Activated B cell treated with CpG ODN at 0.5 μM for 24 hours (primary cell): ENCODE results near the gene DAP. TPM values are rescaled to one million over a fixed set of nuclear protein-coding genes. Genes with fewer than 3 reads are reported as not detected.

Experiments used
- ATAC-seq: fragments of 200-7000 bp; cut with Tn5 transposase; one replicate; pipeline ENCODE4 v1.10.0; 2021; ENCODE audit warnings: low read depth, mild to moderate bottlenecking, moderate library complexity
- CTCF ChIA-PET: fragments of 350-600 bp; sonication (Branson Sonifier 250); formaldehyde crosslinking; loops from one replicate; lab custom pipeline; 2021; ENCODE audit warnings: antibody characterized with exemption; lab: Charles Lee
- POLR2A ChIA-PET: fragments of 350-600 bp; sonication (Branson Sonifier 250); formaldehyde crosslinking; loops from one replicate; lab custom pipeline; 2021; ENCODE audit warnings: antibody characterized with exemption; lab: Charles Lee
- DNase-seq: peaks from one replicate; pipeline ENCODE4 v3.0.0; 2022
- H3K27ac Mint-ChIP-seq: one replicate; pipeline ENCODE4 v1.8.0; 2020; ENCODE audit warnings: mixed read lengths
- H3K27me3 Mint-ChIP-seq: one replicate; pipeline ENCODE4 v1.8.0; 2021; ENCODE audit warnings: mixed read lengths
- H3K36me3 Mint-ChIP-seq: one replicate; pipeline ENCODE4 v1.8.0; 2021; ENCODE audit warnings: low read depth, mixed read lengths
- H3K4me1 Mint-ChIP-seq: one replicate; pipeline ENCODE4 v1.8.0; 2021; ENCODE audit warnings: mixed read lengths
- H3K4me3 Mint-ChIP-seq: one replicate; pipeline ENCODE4 v1.8.0; 2020; ENCODE audit warnings: mild to moderate bottlenecking, mixed read lengths
- H3K9me3 Mint-ChIP-seq: one replicate; pipeline ENCODE4 v1.8.0; 2020; ENCODE audit warnings: mixed read lengths
- intact Hi-C: fragments of 100-400 bp; cut with micrococcal nuclease; formaldehyde crosslinking; loops from one replicate; pipeline ENCODE4 v1.15.1; 2024
- total RNA-seq: library from RNA; stranded (reverse); gene quantifications from 2 replicates; pipeline ENCODE4 v1.2.3, GENCODE V29; 2022
- TF ChIP-seq, protein P1 (sequence below): fragments of 200-600 bp; IDR thresholded peaks from one replicate; pipeline ENCODE4 v1.8.0; 2022; ENCODE audit warnings: antibody characterized with exemption, mild to moderate bottlenecking

DAP gene
- total RNA-seq, 1 donor from 2014 or later: 51.3 TPM

DNA sequence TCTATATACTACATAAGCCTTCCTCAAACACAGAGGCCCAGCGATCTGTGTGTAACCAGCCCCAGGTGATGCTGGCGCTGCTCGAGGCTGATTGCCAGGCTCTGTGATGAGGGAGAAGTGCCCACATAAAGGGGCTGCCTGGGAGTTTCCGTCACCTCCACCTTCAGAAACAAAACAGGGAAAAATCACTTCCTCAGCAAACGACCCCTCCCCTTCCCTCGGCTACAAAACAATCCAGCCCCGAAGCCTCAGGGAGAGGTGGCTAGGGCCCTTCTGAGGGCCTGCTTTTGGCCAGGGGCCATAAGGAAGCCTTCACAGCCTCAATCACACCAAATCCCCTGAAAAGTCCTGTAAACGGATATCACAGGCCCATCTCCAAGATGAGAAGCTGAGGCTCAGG is 51.1 kb downstream of the DAP start:
- DNase-seq: no peak
- intact Hi-C loops: no loop called here
- no peak overlapping the region for H3K4me3 Mint-ChIP-seq
- ChIA-PET CTCF (interaction anchor here (0.6 kb wide), 1 partner anchor 23 kb away, joined by 4 read pairs; no protein-coding TSS in a partner anchor), POLR2A (no interaction called here)
- H3K27ac Mint-ChIP-seq: no peak overlapping the region
- no peaks in the 10 kb centered on the region for H3K27me3 Mint-ChIP-seq
- ATAC-seq: no peak
- TF ChIP-seq, protein P1, sequence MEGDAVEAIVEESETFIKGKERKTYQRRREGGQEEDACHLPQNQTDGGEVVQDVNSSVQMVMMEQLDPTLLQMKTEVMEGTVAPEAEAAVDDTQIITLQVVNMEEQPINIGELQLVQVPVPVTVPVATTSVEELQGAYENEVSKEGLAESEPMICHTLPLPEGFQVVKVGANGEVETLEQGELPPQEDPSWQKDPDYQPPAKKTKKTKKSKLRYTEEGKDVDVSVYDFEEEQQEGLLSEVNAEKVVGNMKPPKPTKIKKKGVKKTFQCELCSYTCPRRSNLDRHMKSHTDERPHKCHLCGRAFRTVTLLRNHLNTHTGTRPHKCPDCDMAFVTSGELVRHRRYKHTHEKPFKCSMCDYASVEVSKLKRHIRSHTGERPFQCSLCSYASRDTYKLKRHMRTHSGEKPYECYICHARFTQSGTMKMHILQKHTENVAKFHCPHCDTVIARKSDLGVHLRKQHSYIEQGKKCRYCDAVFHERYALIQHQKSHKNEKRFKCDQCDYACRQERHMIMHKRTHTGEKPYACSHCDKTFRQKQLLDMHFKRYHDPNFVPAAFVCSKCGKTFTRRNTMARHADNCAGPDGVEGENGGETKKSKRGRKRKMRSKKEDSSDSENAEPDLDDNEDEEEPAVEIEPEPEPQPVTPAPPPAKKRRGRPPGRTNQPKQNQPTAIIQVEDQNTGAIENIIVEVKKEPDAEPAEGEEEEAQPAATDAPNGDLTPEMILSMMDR: no peak
- peaks cover 35% of the 10 kb centered on the region for H3K36me3 Mint-ChIP-seq
- H3K9me3 Mint-ChIP-seq: no peaks in the 10 kb centered on the region
- peaks cover 15% of the 10 kb centered on the region for H3K4me1 Mint-ChIP-seq

DNA sequence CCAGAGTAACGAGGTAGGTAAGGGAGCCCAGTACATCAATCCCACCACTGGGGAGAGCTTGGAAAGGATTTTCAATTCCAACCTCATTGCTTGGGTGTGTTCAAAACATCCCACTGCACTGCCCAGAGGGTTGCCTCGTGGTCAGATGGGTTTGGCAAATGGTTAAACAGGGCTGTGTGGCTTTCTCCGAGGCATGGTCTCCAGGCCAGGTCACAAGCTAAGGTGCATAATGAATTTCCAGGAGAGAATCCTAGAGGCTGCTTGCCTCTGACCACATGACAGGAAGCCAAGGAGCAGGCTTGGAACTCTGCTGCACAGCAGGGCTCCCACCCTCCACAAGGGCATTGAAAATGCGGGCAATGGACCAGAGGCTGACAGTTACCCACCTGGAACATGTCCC is 51.6 kb downstream of the DAP start:
- CTCF ChIA-PET: interaction anchor here (0.6 kb wide), 1 partner anchor 23 kb away, joined by 4 read pairs; no protein-coding TSS in a partner anchor
- Mint-ChIP-seq H3K9me3 (no peaks in the 10 kb centered on the region), H3K4me1 (peaks cover 19% of the 10 kb centered on the region), H3K4me3 (no peak overlapping the region), H3K27me3 (no peaks in the 10 kb centered on the region), H3K27ac (no peak overlapping the region), H3K36me3 (peaks cover 32% of the 10 kb centered on the region)
- TF ChIP-seq, protein P1: no peak
- intact Hi-C loops: no loop called here
- ATAC-seq: no peak
- no peak for DNase-seq
- POLR2A ChIA-PET: no interaction called here

- TF ChIP-seq, protein P1: no peak
- Mint-ChIP-seq H3K4me1 (peaks cover 23% of the 10 kb centered on the region), H3K4me3 (no peak overlapping the region), H3K27me3 (no peaks in the 10 kb centered on the region), H3K9me3 (no peaks in the 10 kb centered on the region), H3K36me3 (peaks cover 27% of the 10 kb centered on the region), H3K27ac (no peak overlapping the region)
- ATAC-seq (no peak), DNase-seq (no peak)
- CTCF ChIA-PET: no interaction called here
- intact Hi-C loops: no loop called here
- POLR2A ChIA-PET: no interaction called here
Observed at GRCh38 chr5:10708189-10708944, 52.7 kb downstream of the DAP start.

GRCh38 chr5:10707198-10708142 is 53.6 kb downstream of the DAP start:
- ChIA-PET CTCF (no interaction called here), POLR2A (no interaction called here)
- peaks cover 27% of the 10 kb centered on the region for H3K36me3 Mint-ChIP-seq
- no peak for ATAC-seq
- no peaks in the 10 kb centered on the region for H3K27me3 Mint-ChIP-seq
- intact Hi-C loops: no loop called here
- TF ChIP-seq, protein P1: no peak
- DNase-seq: no peak
- no peaks in the 10 kb centered on the region for H3K9me3 Mint-ChIP-seq
- H3K4me1 Mint-ChIP-seq: peaks cover 29% of the 10 kb centered on the region
- no peak overlapping the region for H3K4me3 Mint-ChIP-seq
- no peak overlapping the region for H3K27ac Mint-ChIP-seq

DNA sequence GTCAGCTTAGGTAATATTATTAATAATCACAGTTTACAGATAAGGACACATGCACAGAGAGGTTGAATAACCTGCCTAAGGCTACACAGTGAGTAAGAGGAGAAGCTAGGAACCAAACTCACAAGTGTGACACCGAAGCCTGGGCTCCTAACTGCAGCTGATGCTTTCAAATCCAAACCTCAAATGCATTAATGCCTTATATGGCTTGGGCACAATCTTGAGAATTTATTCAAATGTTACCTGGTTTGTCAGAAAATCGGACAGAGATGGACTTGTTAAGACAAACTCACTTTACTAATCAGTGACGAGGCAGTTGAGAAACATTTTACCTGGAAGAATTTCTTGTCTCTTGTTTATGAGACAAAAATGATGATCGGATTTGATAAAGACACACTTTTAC is 54.7 kb downstream of the DAP start:
- Mint-ChIP-seq H3K27me3 (no peaks in the 10 kb centered on the region), H3K4me1 (peaks cover 34% of the 10 kb centered on the region), H3K9me3 (no peaks in the 10 kb centered on the region), H3K27ac (no peak overlapping the region), H3K4me3 (no peak overlapping the region), H3K36me3 (peaks cover 20% of the 10 kb centered on the region)
- ChIA-PET POLR2A (no interaction called here), CTCF (no interaction called here)
- intact Hi-C loops: no loop called here
- ATAC-seq (no peak), DNase-seq (no peak)
- TF ChIP-seq, protein P1: no peak
